Esophagus muscularis mucosa (tissue), 4 donors: ENCODE data around the gene RFX7. TPM values are rescaled to one million over a fixed set of nuclear protein-coding genes. Genes with fewer than 3 reads are reported as not detected.

Source experiments
- DNase-seq: peaks from one replicate; pipeline ENCODE4 v3.0.0-alpha.2; 2017; ENCODE audit errors: extremely low spot score
- H3K27ac ChIP-seq, 4 donors: fragments of 200-600 bp; sonication (generic); replicated peaks in 1 of 4; 1 replicate in 3 of 4; 2 replicates in 1 of 4; pipeline ENCODE4 v1.5.1; 2016 to 2019; ENCODE audit warnings: mild to moderate bottlenecking in 1 of 4
- H3K27me3 ChIP-seq, 4 donors: fragments of 200-600 bp; sonication (generic); one replicate each; pipeline versions ENCODE4 v1.5.1 to v1.6.0; 2016 to 2019
- H3K36me3 ChIP-seq, 4 donors: fragments of 200-600 bp; sonication (generic); one replicate each; pipeline ENCODE4 v1.5.1; 2016 to 2019
- H3K4me1 ChIP-seq, 4 donors: fragments of 200-600 bp; sonication (generic); one replicate each; pipeline ENCODE4 v1.5.1; 2016 to 2019
- H3K4me3 ChIP-seq, 4 donors: fragments of 200-600 bp; sonication (generic); 1 replicate in 2 of 4; 2 replicates in 2 of 4; pipeline ENCODE4 v1.5.1; 2016 to 2019; ENCODE audit warnings: mild to moderate bottlenecking in 4 of 4, moderate library complexity in 1 of 4
- H3K9me3 ChIP-seq, 4 donors: fragments of 200-600 bp; sonication (generic); 1 replicate in 3 of 4; 2 replicates in 1 of 4; pipeline ENCODE4 v1.5.1; 2016 to 2019
- CTCF ChIP-seq, 3 experiments: fragments of 200-600 bp in 2 of 3; fragments of 450-650 bp in 1 of 3; sonication (generic) in 2 of 3; IDR thresholded peaks; one replicate each; pipeline ENCODE4 v1.5.1; 2017 to 2019; ENCODE audit warnings: antibody characterized with exemption in 3 of 3, mild to moderate bottlenecking in 2 of 3, moderate library complexity in 1 of 3
- EP300 ChIP-seq: sonication (generic); formaldehyde crosslinking; IDR thresholded peaks from one replicate; pipeline ENCODE4 v1.6.1; 2017; ENCODE audit warnings: antibody characterized with exemption
- POLR2A ChIP-seq: fragments of 450-650 bp; IDR thresholded peaks from one replicate; pipeline ENCODE4 v1.6.1; 2017; ENCODE audit warnings: antibody characterized with exemption, moderate library complexity, mild to moderate bottlenecking, low read depth
- POLR2AphosphoS5 ChIP-seq, 2 donors: sonication (generic); formaldehyde crosslinking; IDR thresholded peaks; one replicate each; pipeline ENCODE4 v1.6.1; 2017; ENCODE audit warnings: antibody characterized with exemption in 2 of 2
- WGBS: methylation state at CpG from one replicate; pipeline ENCODE4 v1.1.5; 2018; 5-methylcytosine and 5-hydroxymethylcytosine counted together
- intact Hi-C: fragments of 100-400 bp; cut with DNase I; formaldehyde crosslinking; loops from one replicate; pipeline ENCODE4 v1.15.1; 2023
- total RNA-seq, 4 donors: library from RNA; depleted of rRNA; stranded (reverse); fragments of >200 nt; gene quantifications; one replicate each; pipeline versions ENCODE4 v1.1.0 to v1.2.1, GENCODE V29; 2016

The RFX7 gene
- total RNA-seq, 4 donors from 2014 or later, result 5.4 to 8.3 (median 6.7) TPM

DNA sequence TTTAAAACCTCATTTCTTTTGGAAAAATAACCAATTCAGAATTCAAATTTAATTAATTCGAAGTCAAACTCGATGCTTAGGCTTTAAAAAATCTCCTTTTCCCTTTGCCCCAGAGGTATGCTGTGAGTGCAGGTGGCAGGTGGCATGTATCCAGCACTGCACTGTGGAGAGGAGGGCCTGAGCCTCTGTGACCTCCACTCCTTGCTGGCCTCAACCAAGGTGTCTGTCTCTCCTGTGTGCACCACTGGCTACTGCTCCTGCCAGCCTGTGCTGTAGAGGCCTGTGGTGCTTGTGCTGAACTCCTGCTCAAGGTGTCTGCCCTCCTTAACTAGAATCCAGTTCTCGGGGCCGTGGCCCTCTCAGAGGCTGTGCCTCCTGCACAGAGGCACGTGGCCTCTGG lies 194.1 kb downstream of the RFX7 start:
- Histone ChIP-seq H3K9me3 (no peaks in the 10 kb centered on the region), H3K4me3 (no peak overlapping the region), H3K4me1 (peaks cover 0 to 5% (median 2%) of the 10 kb centered on the region in 4 donors), H3K27me3 (no peaks in the 10 kb centered on the region), H3K36me3 (no peaks in the 10 kb centered on the region), H3K27ac (no peak overlapping the region)
- intact Hi-C loops, result no loop called here
- no peak for TF ChIP-seq EP300
- TF ChIP-seq POLR2AphosphoS5 (IDR thresholded peaks at IDR 0.05), result no peak
- TF ChIP-seq POLR2A, result no peak
- TF ChIP-seq CTCF (IDR thresholded peaks at IDR 0.05), result no peak
- no peak for DNase-seq
- WGBS, result 89% methylated on average over 2 of the region's 5 CpGs

DNA sequence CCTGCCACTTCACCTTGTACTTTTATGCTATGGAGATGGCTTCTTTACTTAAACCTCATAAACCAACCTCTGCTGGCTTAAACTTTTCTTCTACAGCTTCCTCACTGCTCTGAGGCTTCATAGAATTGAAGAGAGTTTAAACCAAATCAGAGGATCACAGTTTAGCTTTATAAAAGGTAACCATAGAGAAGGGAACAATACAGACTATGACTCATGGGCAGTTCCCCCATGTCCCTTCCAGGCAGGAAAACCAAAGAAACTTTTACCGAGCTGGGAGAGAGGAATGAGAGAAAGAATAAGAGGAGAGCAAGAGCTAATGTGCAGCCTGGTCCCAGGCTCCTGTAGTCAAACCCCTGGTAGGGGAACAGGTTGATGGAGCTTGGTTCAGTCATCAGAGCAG lies 196.3 kb downstream of the RFX7 start:
- H3K36me3 ChIP-seq, result no peaks in the 10 kb centered on the region
- H3K27me3 ChIP-seq, result no peaks in the 10 kb centered on the region
- no peak for DNase-seq
- no peaks in the 10 kb centered on the region for H3K9me3 ChIP-seq
- TF ChIP-seq POLR2A (no peak), EP300 (no peak), POLR2AphosphoS5 (IDR thresholded peaks at IDR 0.05) (no peak), CTCF (IDR thresholded peaks at IDR 0.05) (no peak)
- H3K27ac ChIP-seq, result no peak overlapping the region
- intact Hi-C loops, result no loop called here
- 58% methylated on average over 1 of the region's 1 CpG for WGBS
- peaks cover 0 to 4% (median under 1%) of the 10 kb centered on the region in 4 donors for H3K4me1 ChIP-seq
- no peak overlapping the region for H3K4me3 ChIP-seq

DNA sequence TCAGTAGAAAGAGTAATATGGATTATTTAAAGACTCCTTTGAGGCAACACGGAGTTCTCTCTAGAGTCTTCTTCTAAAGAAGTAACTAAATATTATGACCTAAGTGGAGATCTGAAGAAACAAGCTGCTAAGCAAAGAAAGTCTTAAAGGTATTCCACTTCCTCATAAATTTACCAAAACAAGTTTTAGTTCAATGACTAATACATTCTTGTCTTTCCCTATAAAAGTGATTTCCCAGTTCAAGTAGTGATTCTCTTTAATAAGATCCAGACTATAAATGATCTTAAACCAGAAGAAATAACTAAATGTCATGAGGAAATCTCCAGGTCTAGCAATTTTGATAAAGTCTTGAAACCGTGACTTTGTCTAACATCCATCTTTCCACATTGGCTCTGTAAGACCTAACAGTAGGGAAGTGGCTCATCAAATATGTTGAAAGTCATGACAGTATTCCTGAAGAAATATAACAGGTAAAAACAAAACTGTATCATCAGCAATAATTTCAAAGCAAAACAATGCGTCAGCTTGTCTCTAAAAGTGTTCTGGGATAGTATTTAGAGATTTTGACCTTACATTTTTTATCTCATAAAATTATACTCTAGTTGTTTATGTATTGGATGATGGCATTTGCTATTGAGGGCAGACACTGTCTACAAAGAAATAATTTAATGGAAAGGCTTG lies 198.5 kb downstream of the RFX7 start:
- no peaks in the 10 kb centered on the region for H3K27me3 ChIP-seq
- H3K27ac ChIP-seq, result no peak overlapping the region
- TF ChIP-seq POLR2A (no peak), EP300 (no peak), POLR2AphosphoS5 (IDR thresholded peaks at IDR 0.05) (no peak), CTCF (IDR thresholded peaks at IDR 0.05) (no peak)
- no peak for DNase-seq
- no peaks in the 10 kb centered on the region for H3K9me3 ChIP-seq
- intact Hi-C loops, result no loop called here
- H3K36me3 ChIP-seq, result no peaks in the 10 kb centered on the region
- WGBS, result 97% methylated on average over 3 of the region's 3 CpGs
- H3K4me3 ChIP-seq, result no peak overlapping the region
- peaks cover 4 to 10% (median 8%) of the 10 kb centered on the region in 4 donors for H3K4me1 ChIP-seq

DNA sequence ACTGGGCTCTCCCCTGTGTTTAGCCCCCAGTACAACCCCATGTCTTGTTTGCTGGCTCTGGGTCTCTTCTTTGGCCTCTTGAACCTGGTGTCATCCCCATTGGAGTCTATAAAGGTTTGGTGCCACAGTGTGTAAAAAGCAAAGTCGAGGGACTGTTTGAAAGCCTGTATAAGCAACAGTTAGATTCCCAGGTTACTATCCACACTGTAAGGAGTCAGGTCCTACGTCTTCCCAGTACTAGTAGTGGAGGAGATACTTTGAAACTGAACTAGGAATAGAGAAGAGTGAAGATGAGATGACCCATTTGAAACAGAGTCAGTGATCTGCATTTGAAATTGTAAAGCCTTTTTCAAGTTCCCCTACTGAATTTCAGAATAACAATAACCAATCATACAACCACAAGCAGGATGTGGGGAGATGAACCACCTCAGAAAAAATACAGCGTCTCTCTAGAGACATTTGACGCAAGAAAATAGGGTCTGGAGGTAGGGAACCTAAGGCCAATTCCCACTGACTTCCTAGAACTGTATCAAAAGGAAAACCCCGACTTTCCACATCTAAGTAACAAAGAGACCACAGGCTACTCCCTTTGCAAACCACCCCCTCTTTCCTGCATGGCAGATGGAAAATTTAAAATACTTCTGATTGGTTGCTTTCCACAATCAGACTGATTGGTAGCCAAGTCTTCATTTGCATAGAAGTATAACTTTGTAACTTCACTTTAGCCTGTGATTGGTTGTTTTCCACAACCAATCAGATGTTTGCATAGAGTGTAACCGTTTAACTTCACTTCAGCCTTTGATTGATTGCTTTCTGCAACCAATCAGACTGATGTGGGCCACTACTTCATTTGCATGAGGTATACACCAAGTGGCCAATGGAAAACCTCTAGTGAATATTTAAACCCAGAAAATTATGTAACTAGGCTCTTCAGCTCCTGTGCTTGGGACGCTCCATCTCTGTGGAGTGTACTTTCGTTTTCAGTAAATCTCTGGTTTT lies 200.4 kb downstream of the RFX7 start:
- no peaks in the 10 kb centered on the region for H3K27me3 ChIP-seq
- no peaks in the 10 kb centered on the region for H3K36me3 ChIP-seq
- peaks cover 10 to 12% (median 12%) of the 10 kb centered on the region in 4 donors for H3K4me1 ChIP-seq
- DNase-seq, result no peak
- H3K9me3 ChIP-seq, result no peaks in the 10 kb centered on the region
- intact Hi-C loops, result no loop called here
- 81% methylated on average over 8 of the region's 8 CpGs for WGBS
- H3K4me3 ChIP-seq, result no peak overlapping the region
- H3K27ac ChIP-seq, result no peak overlapping the region
- TF ChIP-seq POLR2AphosphoS5 (IDR thresholded peaks at IDR 0.05) (no peak), EP300 (no peak), CTCF (IDR thresholded peaks at IDR 0.05) (no peak)
